H1 (cell line): ENCODE results near the gene KRTAP10-8. TPM values are rescaled to one million over a fixed set of nuclear protein-coding genes. Genes with fewer than 3 reads are reported as not detected.

Experiments
- CTCF ChIA-PET: fragments of 300-600 bp; sonication (Branson Sonifier 250); formaldehyde crosslinking; loops from one replicate; lab custom pipeline; 2021; ENCODE audit not compliant: partially characterized antibody; lab: Charles Lee
- POLR2A ChIA-PET: fragments of 300-600 bp; sonication (Branson Sonifier 250); formaldehyde crosslinking; loops from one replicate; lab custom pipeline; 2021; ENCODE audit warnings: inconsistent platforms; ENCODE audit not compliant: partially characterized antibody; lab: Charles Lee
- DNase-seq, 2 experiments: peaks; one replicate each; pipeline versions ENCODE4 v3.0.0 to v3.0.0-alpha.2; 2010 to 2022; ENCODE audit warnings: low spot score in 2 of 2, low read depth in 1 of 2, mixed read lengths in 1 of 2
- FAIRE-seq: peaks from 2 replicates; lab custom pipeline; 2011; peaks lifted over from hg19 to GRCh38; lab: Jason Lieb, UNC
- H2AFZ ChIP-seq: 2 replicates; pipeline ENCODE4 v1.8.1; 2012; ENCODE audit warnings: low read length, inconsistent platforms
- H2AK5ac ChIP-seq: 2 replicates; pipeline ENCODE4 v1.6.1; 2013; ENCODE audit warnings: low read depth, low read length
- H2BK120ac ChIP-seq: replicated peaks from 2 replicates; pipeline ENCODE3; 2013; ENCODE audit warnings: low read depth, low read length, inconsistent platforms
- H2BK12ac ChIP-seq: 2 replicates; pipeline ENCODE4 v1.6.1; 2013; ENCODE audit warnings: low read depth, low read length
- H2BK15ac ChIP-seq: 2 replicates; pipeline ENCODE4 v1.6.1; 2013; ENCODE audit warnings: low read length
- H2BK20ac ChIP-seq: 2 replicates; pipeline ENCODE4 v1.6.1; 2013; ENCODE audit warnings: low read length
- H2BK5ac ChIP-seq: 2 replicates; pipeline ENCODE4 v1.6.1; 2013; ENCODE audit warnings: low read depth, low read length
- H3K14ac ChIP-seq: 2 replicates; pipeline ENCODE4 v1.6.1; 2013; ENCODE audit warnings: inconsistent platforms; ENCODE audit not compliant: insufficient read length
- H3K18ac ChIP-seq: 2 replicates; pipeline ENCODE4 v1.6.1; 2013; ENCODE audit warnings: low read length; ENCODE audit errors: extremely low read depth
- H3K23ac ChIP-seq: 2 replicates; pipeline ENCODE4 v1.6.1; 2013; ENCODE audit warnings: inconsistent platforms; ENCODE audit not compliant: insufficient read length
- H3K23me2 ChIP-seq: 2 replicates; pipeline ENCODE4 v1.6.1; 2013; ENCODE audit warnings: low read depth, low read length
- H3K27ac ChIP-seq: 2 replicates; pipeline ENCODE4 v1.6.1; 2011; ENCODE audit warnings: low read depth, low read length, inconsistent platforms
- H3K27me3 ChIP-seq, 4 experiments: replicated peaks in 1 of 4; 1 replicate in 1 of 4; 2 replicates in 3 of 4; pipeline versions ENCODE4 v1.6.1 to v1.8.1; 2011 to 2013; ENCODE audit warnings: low read length in 3 of 4, mild to moderate bottlenecking in 3 of 4, inconsistent platforms in 2 of 4, mixed read lengths in 2 of 4, moderate library complexity in 1 of 4; ENCODE audit not compliant: control insufficient read depth in 3 of 4, insufficient read depth in 3 of 4; ENCODE audit errors: extremely low read depth in 1 of 4
- H3K36me3 ChIP-seq, 4 experiments: 2 replicates each; pipeline versions ENCODE4 v1.6.1 to v1.8.1; 2011 to 2013; ENCODE audit warnings: mild to moderate bottlenecking in 4 of 4, low read length in 3 of 4, moderate library complexity in 2 of 4, control low read depth in 1 of 4, inconsistent platforms in 1 of 4; ENCODE audit not compliant: insufficient read depth in 4 of 4, control insufficient read depth in 2 of 4
- H3K4ac ChIP-seq: replicated peaks from 2 replicates; pipeline ENCODE3; 2013; ENCODE audit warnings: low read length, low read depth, mixed read lengths, inconsistent platforms; ENCODE audit not compliant: insufficient read length
- H3K4me1 ChIP-seq, 4 experiments: replicated peaks in 1 of 4; 1 replicate in 1 of 4; 2 replicates in 3 of 4; pipeline versions ENCODE4 v1.6.1 to v1.8.1; 2011 to 2013; ENCODE audit warnings: low read length in 3 of 4, inconsistent platforms in 2 of 4, mixed read lengths in 1 of 4; ENCODE audit not compliant: insufficient read depth in 4 of 4, control insufficient read depth in 3 of 4
- H3K4me2 ChIP-seq, 2 experiments: 2 replicates each; pipeline versions ENCODE4 v1.6.1 to v1.8.1; 2011 to 2013; ENCODE audit warnings: low read depth in 2 of 2, low read length in 2 of 2, control low read depth in 1 of 2, inconsistent platforms in 1 of 2, mild to moderate bottlenecking in 1 of 2; ENCODE audit not compliant: insufficient read depth in 1 of 2
- H3K4me3 ChIP-seq, 4 experiments: fragments of 200-600, 300-600 bp in 1 of 4; sonication (generic), shearing (Covaris generic), sonication (Bioruptor Twin) in 1 of 4; 2 replicates each; pipeline versions ENCODE4 v1.5.1 to v1.8.1; 2011 to 2016; ENCODE audit warnings: low read length in 4 of 4, low read depth in 3 of 4, control low read depth in 2 of 4, inconsistent platforms in 2 of 4, mild to moderate bottlenecking in 2 of 4, mixed read lengths in 1 of 4, moderate library complexity in 1 of 4; ENCODE audit not compliant: insufficient read depth in 2 of 4; ENCODE audit errors: extremely low read depth in 1 of 4
- H3K56ac ChIP-seq: replicated peaks from 2 replicates; pipeline ENCODE3; 2013; ENCODE audit warnings: low read depth, mild to moderate bottlenecking, mixed read lengths, low read length, inconsistent platforms; ENCODE audit not compliant: insufficient read length
- H3K79me1 ChIP-seq: 2 replicates; pipeline ENCODE4 v1.6.1; 2013; ENCODE audit warnings: low read depth, low read length, control low read depth
- H3K79me2 ChIP-seq, 2 experiments: 2 replicates each; pipeline versions ENCODE4 v1.6.1 to v1.8.1; 2012 to 2013; ENCODE audit warnings: low read length in 2 of 2, mild to moderate bottlenecking in 2 of 2, inconsistent platforms in 1 of 2; ENCODE audit not compliant: insufficient read depth in 2 of 2, control insufficient read depth in 1 of 2
- H3K9ac ChIP-seq, 4 experiments: replicated peaks in 1 of 4; 1 replicate in 1 of 4; 2 replicates in 3 of 4; pipeline versions ENCODE4 v1.6.1 to v1.8.1; 2011 to 2013; ENCODE audit warnings: low read depth in 3 of 4, low read length in 3 of 4, control low read depth in 2 of 4, mild to moderate bottlenecking in 2 of 4, moderate library complexity in 2 of 4, inconsistent platforms in 1 of 4; ENCODE audit errors: extremely low read depth in 1 of 4
- H3K9me3 ChIP-seq, 2 experiments: 2 replicates each; pipeline versions ENCODE4 v1.6.1 to v1.8.1; 2012 to 2013; ENCODE audit warnings: mild to moderate bottlenecking in 2 of 2, moderate library complexity in 2 of 2, control low read depth in 1 of 2, inconsistent platforms in 1 of 2, low read depth in 1 of 2, low read length in 1 of 2, mixed read lengths in 1 of 2; ENCODE audit not compliant: insufficient read depth in 2 of 2
- H4K20me1 ChIP-seq, 2 experiments: replicated peaks in 1 of 2; 2 replicates each; pipeline versions ENCODE3 to v1.8.1; 2011 to 2013; ENCODE audit warnings: inconsistent platforms in 2 of 2, low read length in 2 of 2, mild to moderate bottlenecking in 1 of 2; ENCODE audit not compliant: insufficient read depth in 2 of 2, control insufficient read depth in 1 of 2
- H4K5ac ChIP-seq: 2 replicates; pipeline ENCODE4 v1.6.1; 2013; ENCODE audit warnings: low read length, low read depth, mixed read lengths, inconsistent platforms; ENCODE audit not compliant: insufficient read length
- H4K8ac ChIP-seq: 2 replicates; pipeline ENCODE4 v1.8.0; 2013; ENCODE audit warnings: mild to moderate bottlenecking, moderate library complexity, low read length, inconsistent platforms; ENCODE audit not compliant: insufficient read depth; ENCODE audit errors: extremely low read depth
- H4K91ac ChIP-seq: replicated peaks from 2 replicates; pipeline ENCODE3; 2013; ENCODE audit warnings: low read length, mixed read lengths, inconsistent platforms; ENCODE audit not compliant: insufficient read length
- CREB1 ChIP-seq: IDR thresholded peaks from 2 replicates; pipeline ENCODE4 v1.6.1; 2012; ENCODE audit warnings: inconsistent platforms
- CTCF ChIP-seq, 3 experiments: IDR thresholded peaks; 1 replicate in 2 of 3; 2 replicates in 1 of 3; pipeline versions ENCODE4 v1.5.1 to v1.6.1; 2011; ENCODE audit warnings: low read length in 3 of 3, mild to moderate bottlenecking in 3 of 3, inconsistent platforms in 2 of 3, low read depth in 1 of 3, moderate library complexity in 1 of 3; ENCODE audit not compliant: insufficient read depth in 1 of 3; ENCODE audit errors: control extremely low read depth in 1 of 3
- GTF2F1 ChIP-seq: IDR thresholded peaks from 2 replicates; pipeline ENCODE4 v1.6.1; 2012; ENCODE audit warnings: low read depth, low read length, improper control_type of control experiment, borderline replicate concordance
- JUN ChIP-seq: IDR thresholded peaks from 2 replicates; pipeline ENCODE4 v1.6.1; 2011; ENCODE audit warnings: low read depth, mild to moderate bottlenecking, improper control_type of control experiment, low read length
- KDM5A ChIP-seq: fragments of 200-600 bp; IDR thresholded peaks from 2 replicates; pipeline ENCODE4 v1.7.1; 2012; ENCODE audit warnings: mild to moderate bottlenecking, low read length, inconsistent platforms, mixed read lengths
- MAFK ChIP-seq: IDR thresholded peaks from 2 replicates; pipeline ENCODE4 v1.6.1; 2012; ENCODE audit warnings: low read depth, mild to moderate bottlenecking, improper control_type of control experiment, low read length
- RBBP5 ChIP-seq: IDR thresholded peaks from 2 replicates; pipeline ENCODE4 v1.7.1; 2012; ENCODE audit warnings: low read depth, mild to moderate bottlenecking, inconsistent platforms, low read length, moderate library complexity, borderline replicate concordance
- RNF2 ChIP-seq: fragments of 200-900, 300-1000 bp; sonication (generic); IDR thresholded peaks from 2 replicates; pipeline ENCODE4 v1.7.1; 2016; ENCODE audit warnings: borderline replicate concordance, low read depth, mild to moderate bottlenecking, antibody characterized with exemption, low read length; ENCODE audit not compliant: poor library complexity, severe bottlenecking; ENCODE audit errors: missing control alignments
- TAF1 ChIP-seq: IDR thresholded peaks from 2 replicates; pipeline ENCODE4 v1.6.1; 2011; ENCODE audit warnings: mild to moderate bottlenecking, low read depth, low read length
- polyA plus RNA-seq, 7 experiments: library from polyadenylated mRNA; depleted of rRNA in 3 of 7; stranded (reverse) in 5 of 7; unstranded in 2 of 7; fragments of >200 nt in 5 of 7; fragments of 200-250 nt in 2 of 7; gene quantifications; 1 replicate in 5 of 7; 2 replicates in 1 of 7; 4 replicates in 1 of 7; pipeline versions ENCODE4 v1.2.1 to v1.2.3, GENCODE V29; 2011 to 2013; ENCODE audit warnings: missing spikeins in 2 of 7, mixed read lengths in 2 of 7
- total RNA-seq: library from RNA; stranded (reverse); fragmentation: NEBNext Ultra II Directional; extraction: Animal tissue kit (Norgen Biotek cat#: 25700); gene quantifications from 2 replicates; pipeline ENCODE4 v1.2.1, GENCODE V29; 2021
- TF ChIP-seq, protein P1 (sequence below): IDR thresholded peaks from 2 replicates; pipeline ENCODE4 v1.6.1; 2011; ENCODE audit warnings: low read length, improper control_type of control experiment
- TF ChIP-seq, protein P2 (sequence below): IDR thresholded peaks from 2 replicates; pipeline ENCODE4 v1.6.1; 2012; ENCODE audit warnings: inconsistent platforms

KRTAP10-8 gene
- total and polyA plus RNA-seq, 2 of the 8 experiments (the other 6 are each of a cell fraction or from before 2014, with no cell fraction given) = not detected

GRCh38 chr21:44609193-44609592 is 2.7 kb upstream of the KRTAP10-8 start:
- Histone ChIP-seq H3K79me1 (no peaks in the 10 kb centered on the region), H3K9me3 (peaks cover 22 to 24% of the 10 kb centered on the region in 2 experiments), H3K18ac (no peak overlapping the region), H3K56ac (no peak overlapping the region), H3K27ac (no peak overlapping the region), H3K4me3 (no peak overlapping the region), H3K4me2 (no peak overlapping the region), H2AFZ (no peak overlapping the region), H2BK15ac (no peak overlapping the region), H3K79me2 (no peaks in the 10 kb centered on the region), H3K23ac (no peak overlapping the region), H3K4ac (no peak overlapping the region), H4K91ac (no peak overlapping the region), H2BK12ac (no peak overlapping the region), H4K8ac (no peak overlapping the region), H3K14ac (no peak overlapping the region), H3K27me3 (no peaks in the 10 kb centered on the region), H3K23me2 (no peaks in the 10 kb centered on the region), H4K20me1 (peaks cover 0 to 1% of the 10 kb centered on the region in 2 experiments), H2BK20ac (no peak overlapping the region), H4K5ac (no peak overlapping the region), H2BK120ac (no peak overlapping the region), H3K36me3 (no peaks in the 10 kb centered on the region; a peak in 1 of 8 replicates), H3K4me1 (0 out of 7 replicates have a peak, but pooled peaks cover 0 to 2% (median 0%) of the 10 kb centered on the region in 4 experiments), H3K9ac (no peak overlapping the region), H2BK5ac (no peak overlapping the region), H2AK5ac (no peak overlapping the region)
- no peak for FAIRE-seq
- no peak for DNase-seq
- POLR2A ChIA-PET = no interaction called here
- CTCF ChIA-PET = interaction anchor here (1.1 to 2.1 kb wide), 3 partner anchors 9 to 41 kb away, joined by 3 to 4 read pairs (median 3); no protein-coding TSS in a partner anchor
- TF ChIP-seq, protein P1, sequence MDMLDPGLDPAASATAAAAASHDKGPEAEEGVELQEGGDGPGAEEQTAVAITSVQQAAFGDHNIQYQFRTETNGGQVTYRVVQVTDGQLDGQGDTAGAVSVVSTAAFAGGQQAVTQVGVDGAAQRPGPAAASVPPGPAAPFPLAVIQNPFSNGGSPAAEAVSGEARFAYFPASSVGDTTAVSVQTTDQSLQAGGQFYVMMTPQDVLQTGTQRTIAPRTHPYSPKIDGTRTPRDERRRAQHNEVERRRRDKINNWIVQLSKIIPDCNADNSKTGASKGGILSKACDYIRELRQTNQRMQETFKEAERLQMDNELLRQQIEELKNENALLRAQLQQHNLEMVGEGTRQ = no peak
- TF ChIP-seq, protein P2, sequence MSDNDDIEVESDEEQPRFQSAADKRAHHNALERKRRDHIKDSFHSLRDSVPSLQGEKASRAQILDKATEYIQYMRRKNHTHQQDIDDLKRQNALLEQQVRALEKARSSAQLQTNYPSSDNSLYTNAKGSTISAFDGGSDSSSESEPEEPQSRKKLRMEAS = no peak
- no peak for TF ChIP-seq MAFK
- TF ChIP-seq KDM5A = no peak
- TF ChIP-seq GTF2F1 = no peak
- no peak for TF ChIP-seq CTCF (IDR thresholded peaks at IDR 0.05; ENCODE audit: control extremely low read depth in 1 of 3, insufficient read depth in 1 of 3, low read depth in 1 of 3, low read length in 3 of 3)
- no peak for TF ChIP-seq RBBP5
- TF ChIP-seq CREB1 = no peak
- TF ChIP-seq RNF2 = no peak
- no peak for TF ChIP-seq JUN
- TF ChIP-seq TAF1 = no peak
